ENCODE measurements around the gene TMEM106B.

- TF ChIP-seq JUNB (IDR thresholded peaks at IDR 0.05) (no peak), SP1 (IDR thresholded peaks at IDR 0.05; ENCODE audit: low read depth, low read length) (no peak), EP300 (IDR thresholded peaks at IDR 0.05; ENCODE audit: borderline replicate concordance in 1 of 2, control insufficient read depth in 1 of 2, low read depth in 2 of 2, low read length in 2 of 2) (no peak), RCOR1 (conservative IDR thresholded peaks at IDR 0.05; ENCODE audit: low read depth, low read length) (no peak), CBX5 (IDR thresholded peaks at IDR 0.05; ENCODE audit: low read depth) (no peak), ZZZ3 (IDR thresholded peaks at IDR 0.05; ENCODE audit: control insufficient read depth, insufficient read length, low read depth) (no peak), NRF1 (conservative IDR thresholded peaks at IDR 0.05; ENCODE audit: low read depth, low read length) (no peak), TARDBP (IDR thresholded peaks at IDR 0.05; ENCODE audit: borderline replicate concordance) (no peak), EZH2 (IDR thresholded peaks at IDR 0.05; ENCODE audit: borderline replicate concordance, control insufficient read depth, low read depth, low read length) (no peak), CEBPZ (IDR thresholded peaks at IDR 0.05; ENCODE audit: low read depth, low read length) (no peak), CREB1 (IDR thresholded peaks at IDR 0.05; ENCODE audit: low read depth) (no peak), CBFB (IDR thresholded peaks at IDR 0.05; ENCODE audit: low read depth) (no peak)
- TF ChIP-seq, protein P1, sequence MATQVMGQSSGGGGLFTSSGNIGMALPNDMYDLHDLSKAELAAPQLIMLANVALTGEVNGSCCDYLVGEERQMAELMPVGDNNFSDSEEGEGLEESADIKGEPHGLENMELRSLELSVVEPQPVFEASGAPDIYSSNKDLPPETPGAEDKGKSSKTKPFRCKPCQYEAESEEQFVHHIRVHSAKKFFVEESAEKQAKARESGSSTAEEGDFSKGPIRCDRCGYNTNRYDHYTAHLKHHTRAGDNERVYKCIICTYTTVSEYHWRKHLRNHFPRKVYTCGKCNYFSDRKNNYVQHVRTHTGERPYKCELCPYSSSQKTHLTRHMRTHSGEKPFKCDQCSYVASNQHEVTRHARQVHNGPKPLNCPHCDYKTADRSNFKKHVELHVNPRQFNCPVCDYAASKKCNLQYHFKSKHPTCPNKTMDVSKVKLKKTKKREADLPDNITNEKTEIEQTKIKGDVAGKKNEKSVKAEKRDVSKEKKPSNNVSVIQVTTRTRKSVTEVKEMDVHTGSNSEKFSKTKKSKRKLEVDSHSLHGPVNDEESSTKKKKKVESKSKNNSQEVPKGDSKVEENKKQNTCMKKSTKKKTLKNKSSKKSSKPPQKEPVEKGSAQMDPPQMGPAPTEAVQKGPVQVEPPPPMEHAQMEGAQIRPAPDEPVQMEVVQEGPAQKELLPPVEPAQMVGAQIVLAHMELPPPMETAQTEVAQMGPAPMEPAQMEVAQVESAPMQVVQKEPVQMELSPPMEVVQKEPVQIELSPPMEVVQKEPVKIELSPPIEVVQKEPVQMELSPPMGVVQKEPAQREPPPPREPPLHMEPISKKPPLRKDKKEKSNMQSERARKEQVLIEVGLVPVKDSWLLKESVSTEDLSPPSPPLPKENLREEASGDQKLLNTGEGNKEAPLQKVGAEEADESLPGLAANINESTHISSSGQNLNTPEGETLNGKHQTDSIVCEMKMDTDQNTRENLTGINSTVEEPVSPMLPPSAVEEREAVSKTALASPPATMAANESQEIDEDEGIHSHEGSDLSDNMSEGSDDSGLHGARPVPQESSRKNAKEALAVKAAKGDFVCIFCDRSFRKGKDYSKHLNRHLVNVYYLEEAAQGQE (IDR thresholded peaks at IDR 0.05; ENCODE audit: low read depth, low read length) = no peak
- TF ChIP-seq, protein P2, sequence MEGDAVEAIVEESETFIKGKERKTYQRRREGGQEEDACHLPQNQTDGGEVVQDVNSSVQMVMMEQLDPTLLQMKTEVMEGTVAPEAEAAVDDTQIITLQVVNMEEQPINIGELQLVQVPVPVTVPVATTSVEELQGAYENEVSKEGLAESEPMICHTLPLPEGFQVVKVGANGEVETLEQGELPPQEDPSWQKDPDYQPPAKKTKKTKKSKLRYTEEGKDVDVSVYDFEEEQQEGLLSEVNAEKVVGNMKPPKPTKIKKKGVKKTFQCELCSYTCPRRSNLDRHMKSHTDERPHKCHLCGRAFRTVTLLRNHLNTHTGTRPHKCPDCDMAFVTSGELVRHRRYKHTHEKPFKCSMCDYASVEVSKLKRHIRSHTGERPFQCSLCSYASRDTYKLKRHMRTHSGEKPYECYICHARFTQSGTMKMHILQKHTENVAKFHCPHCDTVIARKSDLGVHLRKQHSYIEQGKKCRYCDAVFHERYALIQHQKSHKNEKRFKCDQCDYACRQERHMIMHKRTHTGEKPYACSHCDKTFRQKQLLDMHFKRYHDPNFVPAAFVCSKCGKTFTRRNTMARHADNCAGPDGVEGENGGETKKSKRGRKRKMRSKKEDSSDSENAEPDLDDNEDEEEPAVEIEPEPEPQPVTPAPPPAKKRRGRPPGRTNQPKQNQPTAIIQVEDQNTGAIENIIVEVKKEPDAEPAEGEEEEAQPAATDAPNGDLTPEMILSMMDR (IDR thresholded peaks at IDR 0.05 in 2 of 3, conservative IDR thresholded peaks at IDR 0.05 in 1 of 3; ENCODE audit: control insufficient read depth in 2 of 3, extremely low read depth in 1 of 3, insufficient read depth in 1 of 3, low read depth in 3 of 3, low read length in 3 of 3) = no peak
Measured at GRCh38 chr7:12199363-12199762, 11.7 kb upstream of the TMEM106B start.
